ENCODE results near the gene TRPM3.
"Not testable (repeated sequence)": the region's sequence is repeated elsewhere in the genome, so short reads cannot be mapped to it uniquely, and the experiment has no call there.

The TRPM3 gene

DNA sequence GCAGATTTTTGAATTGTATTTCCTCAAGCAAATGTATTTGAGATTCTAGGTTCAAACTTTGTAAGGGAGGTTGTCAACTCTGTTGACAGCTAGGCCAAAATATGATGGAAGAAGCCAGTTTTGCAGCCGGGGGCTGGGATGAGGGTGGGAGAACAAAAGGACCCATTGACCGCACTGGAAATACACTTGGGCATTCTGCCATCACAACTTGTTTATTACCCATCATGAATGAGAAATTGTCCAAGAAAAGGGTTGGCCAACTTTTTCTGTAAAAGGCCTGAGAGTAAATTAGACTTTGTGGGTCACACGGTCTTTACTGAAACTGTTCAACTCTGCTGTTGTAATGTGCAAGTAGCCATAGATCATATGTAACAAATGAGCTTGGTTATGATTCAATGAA lies 485.6 kb downstream of the TRPM3 start:
- FAIRE-seq: no peak
- no peak for DNase-seq (ENCODE audit: extremely low spot score, insufficient read length, low read depth)

DNA sequence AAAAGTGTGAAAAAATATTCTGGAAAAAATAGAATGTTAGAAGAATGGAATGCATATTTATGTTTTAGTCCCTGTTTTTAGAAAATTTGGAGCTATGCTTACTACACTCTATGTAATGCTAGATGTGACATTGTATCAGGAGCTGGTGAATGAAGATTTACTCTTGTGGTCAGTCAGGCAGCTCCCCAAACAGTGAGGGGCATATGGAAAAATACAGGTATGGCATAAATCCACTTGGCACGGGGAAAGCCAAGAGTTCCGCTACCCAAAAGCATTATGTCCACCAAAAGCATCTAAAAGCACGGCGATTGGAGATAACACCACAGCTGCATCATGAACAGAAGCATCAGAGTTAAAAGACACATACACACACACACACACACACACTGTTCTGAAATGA lies 486.7 kb downstream of the TRPM3 start:
- FAIRE-seq (no peak), DNase-seq (ENCODE audit: extremely low spot score, insufficient read length, low read depth) (no peak)

DNA sequence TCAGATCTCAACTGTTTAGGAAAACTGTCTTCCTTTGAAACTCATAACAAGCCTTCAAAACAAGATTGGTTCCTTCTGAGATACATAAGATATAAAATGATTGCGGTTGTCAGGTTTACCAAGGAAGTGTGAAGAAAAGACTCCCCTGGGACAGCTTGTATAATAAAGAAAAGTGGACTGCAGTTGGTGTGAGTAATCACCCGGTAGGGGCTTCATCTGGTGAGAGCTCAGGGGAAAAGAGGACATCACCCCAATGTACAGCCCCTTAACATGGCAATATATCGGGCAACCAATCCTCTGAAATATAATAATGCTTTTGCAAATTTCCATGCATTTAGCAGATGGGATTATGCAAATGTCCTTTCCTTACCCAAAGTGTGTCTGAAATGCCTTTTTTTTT lies 490.4 kb downstream of the TRPM3 start:
- no peak for FAIRE-seq

DNA sequence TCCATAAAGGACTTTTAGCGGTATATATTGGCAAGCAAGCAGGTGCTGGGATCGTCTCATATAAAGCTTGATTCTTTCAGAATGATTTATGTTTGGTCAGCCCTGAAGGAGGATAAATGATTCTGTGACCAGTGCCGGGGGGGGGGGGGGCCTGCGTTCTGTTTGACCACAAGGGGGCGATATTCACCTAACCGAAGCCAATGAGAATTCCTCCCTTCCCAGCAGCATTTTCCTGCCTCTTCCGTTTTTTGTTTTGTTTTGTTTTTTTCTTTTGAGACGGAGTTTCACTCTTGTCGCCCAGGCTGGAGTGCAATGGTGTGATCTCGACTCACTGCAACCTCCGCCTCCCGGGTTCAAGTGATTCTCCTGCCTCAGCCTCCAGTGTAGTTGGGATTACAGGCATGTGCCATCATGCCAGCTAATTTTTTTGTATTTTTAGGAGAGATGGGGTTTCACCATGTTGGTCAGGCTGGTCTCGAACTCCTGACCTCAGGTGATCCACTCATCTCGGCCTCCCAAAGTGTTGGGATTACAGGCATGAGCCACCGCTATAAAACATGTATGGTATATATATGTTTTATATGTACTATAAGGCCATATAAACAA lies 492.2 kb downstream of the TRPM3 start:
- not testable (repeated sequence) for DNase-seq (ENCODE audit: extremely low spot score, insufficient read length, low read depth); FAIRE-seq

More for the DNA sequence above, 490.4 kb downstream of the TRPM3 start:
- DNase-seq (ENCODE audit: extremely low spot score, insufficient read length, low read depth): no peak

DNA sequence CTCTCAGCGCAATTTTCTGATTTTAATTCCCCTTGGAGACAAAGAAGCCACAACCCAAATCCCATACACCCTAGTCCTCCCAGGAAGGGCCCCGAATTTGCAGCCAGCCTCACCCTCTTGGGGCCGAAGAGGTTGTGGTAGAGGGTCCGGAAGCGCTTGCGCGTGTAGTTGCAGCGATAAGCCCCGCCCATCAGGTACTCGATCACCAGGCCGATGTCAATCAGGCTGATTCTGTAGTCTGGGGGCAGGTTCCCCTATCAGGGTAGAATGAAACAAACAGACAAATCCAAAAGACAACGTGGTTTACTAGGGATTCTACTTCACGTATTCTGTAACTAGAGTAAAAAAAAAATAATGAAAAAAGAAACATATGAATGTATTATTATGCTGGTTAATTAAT lies 496.3 kb downstream of the TRPM3 start:
- FAIRE-seq (no peak), DNase-seq (ENCODE audit: extremely low spot score, insufficient read length, low read depth) (no peak)

DNA sequence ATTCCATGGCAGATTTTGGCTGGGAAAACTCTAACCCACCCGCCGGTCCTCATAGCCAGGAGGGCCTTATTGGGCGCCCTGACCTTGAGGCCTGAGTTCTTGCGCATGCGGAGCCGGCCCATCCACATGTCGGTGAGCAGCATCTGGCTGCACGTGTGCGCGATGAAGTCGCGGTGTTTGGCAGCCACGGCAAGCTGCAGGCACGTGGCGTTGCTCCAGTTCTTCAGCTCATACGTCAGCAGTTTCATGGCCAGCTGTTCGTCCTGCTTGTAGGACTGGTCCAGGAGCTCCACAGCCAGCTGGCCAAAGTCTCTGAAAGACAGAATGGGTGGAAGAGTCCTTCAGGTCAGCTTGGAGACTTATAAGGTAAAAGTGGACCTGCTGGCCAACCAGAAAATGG lies 502.6 kb downstream of the TRPM3 start:
- FAIRE-seq: no peak
- no peak for DNase-seq (ENCODE audit: extremely low spot score, insufficient read length, low read depth)

DNA sequence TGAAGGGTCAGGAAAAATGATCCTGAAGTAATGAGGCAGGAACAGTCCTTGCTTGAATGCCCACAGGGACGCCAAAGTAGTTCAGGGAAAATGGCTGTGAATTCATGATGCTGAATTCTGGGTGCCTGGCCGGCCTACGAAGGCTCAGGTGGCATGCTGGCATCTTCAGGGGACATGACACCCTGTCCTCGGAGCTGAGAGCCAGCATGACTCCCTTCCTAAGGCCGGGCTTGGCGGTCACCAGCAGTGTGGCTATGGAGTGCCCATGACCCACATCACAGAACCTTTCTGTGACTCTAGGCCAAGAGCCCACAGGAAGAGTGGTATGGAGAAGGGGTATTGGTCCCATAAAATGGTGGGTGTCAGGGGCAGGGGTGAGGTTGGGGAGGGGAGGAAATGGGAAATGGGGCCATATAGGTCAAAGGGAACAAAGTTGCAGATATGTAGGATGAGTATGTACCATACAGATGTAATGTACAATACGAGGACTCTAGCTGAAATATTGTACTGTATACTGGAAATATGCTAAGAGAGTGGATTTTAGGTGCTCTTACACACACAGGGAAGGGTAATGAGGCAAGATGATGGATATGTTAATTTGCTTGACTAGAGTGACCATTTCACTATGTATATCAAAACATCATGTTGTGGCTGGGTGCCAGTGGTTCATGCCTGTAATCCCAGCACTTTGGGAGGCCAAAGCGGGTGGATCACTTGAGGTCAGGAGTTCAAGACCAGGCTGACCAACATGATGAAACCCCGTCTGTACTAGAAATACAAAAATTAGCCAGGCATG lies 504.2 kb downstream of the TRPM3 start:
- DNase-seq (ENCODE audit: extremely low spot score, insufficient read length, low read depth) (no peak), FAIRE-seq (no peak)

DNA sequence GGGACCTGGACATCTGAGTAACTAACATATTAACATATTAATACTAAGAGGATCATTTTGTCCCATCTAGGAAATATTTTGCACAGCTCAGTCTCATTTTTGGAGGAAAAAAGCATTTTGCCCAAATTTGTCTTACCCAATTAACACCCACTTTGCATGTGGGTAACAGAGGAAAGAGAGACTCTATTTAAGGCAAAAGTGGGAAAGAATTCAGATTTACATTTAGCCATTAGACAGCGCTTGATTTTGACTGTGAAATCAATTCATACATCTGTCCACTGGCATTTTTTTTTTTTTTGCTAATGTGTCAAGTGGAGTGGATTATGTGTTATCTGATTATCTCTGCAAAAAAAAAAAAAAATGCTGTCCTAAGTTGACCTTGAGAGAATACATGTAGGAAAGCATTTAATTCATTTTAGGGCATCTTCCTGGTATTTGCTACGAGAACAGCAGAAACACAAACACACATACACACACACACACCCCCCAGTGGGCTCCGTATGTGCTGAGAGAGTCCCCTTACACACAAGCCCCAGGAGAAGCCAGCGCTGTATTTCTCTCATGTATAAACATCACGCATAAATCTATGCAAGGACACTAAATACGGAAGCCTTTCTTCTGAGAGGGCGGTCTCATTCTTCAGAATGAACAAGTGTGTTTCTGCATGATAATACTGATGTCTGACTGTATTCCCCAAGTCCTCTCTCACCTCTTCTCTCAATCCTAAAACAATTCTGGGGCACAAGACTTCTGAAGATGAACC lies 505.0 kb downstream of the TRPM3 start:
- DNase-seq (ENCODE audit: extremely low spot score, insufficient read length, low read depth) (no peak), FAIRE-seq (no peak)

DNA sequence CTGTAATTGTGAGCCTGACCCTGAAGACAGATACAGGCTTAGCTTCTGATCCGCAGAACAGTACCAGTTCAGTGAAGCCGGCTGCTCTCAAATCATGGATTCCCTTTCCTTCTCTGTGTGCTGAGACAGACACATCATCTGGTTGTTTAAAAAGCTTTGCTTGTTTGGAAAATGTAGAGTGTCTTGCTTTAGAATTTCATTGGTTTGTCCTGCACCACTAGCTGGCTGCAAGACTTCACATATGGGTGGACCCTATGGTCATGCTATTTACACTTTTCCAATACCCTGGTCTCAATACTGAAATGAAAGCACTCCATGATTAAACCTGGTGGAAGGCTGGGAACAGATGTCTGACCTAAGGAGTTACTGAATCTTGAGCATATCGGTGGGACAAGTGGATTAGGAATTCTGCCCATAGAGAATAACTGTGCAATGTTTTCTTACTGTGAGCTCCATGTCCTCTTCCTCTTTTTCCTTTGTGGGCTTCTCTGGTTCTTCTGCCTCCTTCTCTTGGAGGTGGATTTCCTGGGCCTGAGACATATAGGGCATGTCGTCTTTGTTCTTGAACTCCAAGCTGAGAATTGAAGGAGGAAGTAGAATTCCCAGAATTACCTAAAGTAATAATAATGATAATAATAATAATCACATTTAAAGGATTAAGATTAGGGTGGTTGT lies 505.8 kb downstream of the TRPM3 start:
- DNase-seq (ENCODE audit: extremely low spot score, insufficient read length, low read depth) (no peak), FAIRE-seq (no peak)

DNA sequence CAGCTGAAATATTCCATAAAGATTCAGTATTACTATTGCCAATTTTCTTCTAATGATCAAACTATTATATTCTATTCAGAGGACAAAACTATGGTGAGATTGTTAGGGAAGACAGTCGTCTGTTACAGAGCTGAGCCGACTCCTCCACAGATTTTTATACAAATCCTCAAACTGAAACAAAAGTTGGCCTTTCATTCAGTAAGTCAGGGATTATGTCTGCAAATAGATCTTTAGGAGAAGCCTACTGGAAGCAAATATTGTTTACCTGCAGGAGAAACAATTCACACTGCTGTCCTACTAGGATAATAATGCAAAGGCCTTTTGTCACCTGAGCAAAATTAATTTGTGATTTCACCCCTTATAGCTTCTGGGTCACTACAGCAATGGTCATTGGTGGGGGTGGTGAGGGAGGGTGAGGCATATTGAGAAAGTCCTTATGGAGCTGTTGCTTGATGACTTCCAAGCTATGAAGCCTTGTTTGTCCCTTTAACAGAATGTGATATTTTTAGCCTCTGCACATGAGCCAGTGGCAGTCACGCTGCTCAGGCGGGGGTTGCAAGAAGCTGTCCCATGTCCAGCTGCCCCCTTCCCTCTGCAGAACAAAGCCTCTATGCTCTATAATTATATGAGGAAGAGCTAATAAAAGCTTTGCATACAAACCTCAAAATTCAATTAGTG lies 506.5 kb downstream of the TRPM3 start:
- DNase-seq (ENCODE audit: extremely low spot score, insufficient read length, low read depth) (no peak), FAIRE-seq (no peak)

DNA sequence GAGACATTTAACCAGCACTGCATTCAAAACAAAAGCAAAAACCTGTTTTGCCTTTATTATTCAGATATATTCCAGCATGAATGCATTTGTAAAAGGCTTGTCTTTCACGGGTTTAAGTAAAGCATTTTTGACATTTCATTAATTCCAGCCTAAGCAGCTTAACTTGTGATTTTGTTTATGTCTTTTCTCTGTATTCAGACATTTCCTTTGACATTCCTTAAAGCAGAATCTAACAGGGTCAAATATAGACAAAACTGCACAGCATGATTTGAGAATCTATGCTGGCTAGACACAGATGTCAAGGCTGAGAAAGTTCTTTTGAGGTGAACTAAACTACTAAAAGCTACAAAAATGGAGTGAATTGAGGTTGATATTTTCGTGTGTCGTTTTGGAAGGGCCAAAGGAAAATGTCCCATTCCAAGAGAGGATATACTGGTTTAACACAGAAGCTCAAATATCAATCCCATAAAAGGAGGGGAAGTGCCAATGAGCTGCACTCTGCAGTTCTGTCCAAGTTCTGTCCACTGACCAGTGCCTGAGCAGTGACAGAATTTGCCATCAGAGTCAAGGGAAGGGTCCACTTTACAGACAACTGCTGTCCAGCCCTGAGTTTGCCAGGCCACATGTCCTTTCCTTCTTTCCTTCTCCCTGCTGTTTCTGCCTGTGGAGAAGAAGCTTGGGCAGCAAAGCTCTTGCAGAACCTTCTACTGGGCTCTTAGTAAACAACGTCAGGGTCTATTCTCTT lies 508.2 kb downstream of the TRPM3 start:
- DNase-seq (ENCODE audit: extremely low spot score, insufficient read length, low read depth) (no peak), FAIRE-seq (no peak)

DNA sequence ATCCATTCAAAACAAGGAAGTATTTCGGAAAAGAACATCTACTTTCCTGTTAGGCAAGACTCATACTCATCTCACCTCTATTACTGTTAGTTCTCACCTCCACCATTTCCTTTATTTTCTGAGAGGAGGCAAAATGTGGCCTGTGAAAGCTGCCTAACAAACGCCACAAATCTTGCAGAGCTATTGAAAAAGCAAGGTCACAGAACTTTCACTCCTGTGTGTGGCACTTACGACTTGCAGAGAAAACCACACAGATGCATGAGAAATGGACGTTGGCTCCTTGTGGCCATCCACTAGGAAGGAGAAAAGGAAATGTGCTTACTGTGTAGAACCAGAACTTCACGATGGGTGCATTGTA lies 511.2 kb downstream of the TRPM3 start:
- FAIRE-seq (no peak), DNase-seq (ENCODE audit: extremely low spot score, insufficient read length, low read depth) (no peak)

DNA sequence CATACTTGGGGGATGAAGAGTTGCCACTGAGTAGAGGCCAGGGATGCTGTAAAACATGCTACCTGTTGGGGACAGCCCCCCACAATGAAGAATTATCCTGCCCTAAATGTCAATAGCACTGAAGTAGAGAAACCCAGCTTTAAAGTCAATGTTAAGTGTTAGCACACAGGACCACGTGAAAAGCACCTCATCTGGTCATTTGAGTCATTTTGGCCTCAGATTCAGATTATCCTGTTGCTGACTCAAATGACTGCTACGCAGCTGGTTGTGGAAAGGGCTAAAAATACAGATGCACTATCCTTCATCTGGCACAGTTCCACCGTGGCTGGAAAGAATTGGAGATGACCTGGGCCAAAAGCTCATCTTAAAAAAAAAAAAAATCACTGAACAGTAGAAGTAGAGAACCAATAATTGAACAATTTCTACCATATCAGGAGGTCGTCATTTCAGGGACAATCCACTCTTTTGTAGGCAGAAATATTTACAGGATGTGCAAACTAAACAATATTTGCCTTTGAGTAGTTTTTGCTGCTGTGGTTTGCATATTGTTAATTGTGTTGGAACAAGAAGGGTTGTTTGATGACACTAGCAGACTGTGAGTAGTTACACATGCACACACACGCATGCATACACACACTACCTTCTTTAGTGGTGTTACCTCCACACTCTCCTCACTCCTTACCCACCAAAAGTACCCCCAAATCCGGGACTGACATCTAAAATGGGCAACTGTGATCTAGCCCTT lies 511.7 kb downstream of the TRPM3 start:
- FAIRE-seq (no peak), DNase-seq (ENCODE audit: extremely low spot score, insufficient read length, low read depth) (no peak)

DNA sequence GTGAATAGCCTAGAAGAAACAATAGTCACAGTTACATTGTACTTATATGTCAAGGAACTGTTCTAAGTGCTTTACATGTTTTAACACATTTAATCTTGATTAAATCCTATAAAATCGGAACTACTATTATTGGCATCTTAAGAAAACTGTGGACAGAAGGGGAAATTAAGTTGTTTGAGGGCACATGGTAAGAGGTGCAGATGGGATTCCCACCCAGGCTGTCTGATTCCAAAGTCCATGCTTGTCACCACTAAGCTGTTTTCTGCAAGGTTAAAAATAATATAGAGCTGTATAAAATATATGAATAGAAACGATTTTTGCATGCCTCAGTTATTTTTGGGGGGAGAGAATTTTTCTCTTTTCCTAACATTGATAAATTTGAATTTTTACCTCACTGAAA lies 512.4 kb downstream of the TRPM3 start:
- FAIRE-seq: no peak
- DNase-seq (ENCODE audit: extremely low spot score, insufficient read length, low read depth): no peak

DNA sequence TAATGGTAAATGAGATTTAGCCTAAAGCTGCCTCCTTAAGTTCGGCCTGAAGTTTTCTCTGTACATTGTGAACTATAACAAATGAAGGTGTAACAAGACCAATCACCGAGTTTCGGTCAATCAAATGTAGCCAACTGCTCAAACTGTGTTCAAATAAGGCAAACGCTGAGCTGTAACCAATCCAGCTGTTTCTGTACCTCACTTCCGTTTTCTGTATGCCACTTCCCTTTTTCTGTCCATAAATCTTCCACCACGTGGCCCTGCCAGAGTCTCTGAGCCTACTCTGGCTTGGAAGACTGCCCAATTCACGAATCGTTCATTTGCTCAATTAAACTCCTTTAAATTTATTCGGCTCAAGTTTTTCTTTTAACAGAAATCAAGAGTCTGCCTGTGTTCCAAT lies 513.5 kb downstream of the TRPM3 start:
- FAIRE-seq (peak; percentile 24), DNase-seq (ENCODE audit: extremely low spot score, insufficient read length, low read depth) (no peak)

DNA sequence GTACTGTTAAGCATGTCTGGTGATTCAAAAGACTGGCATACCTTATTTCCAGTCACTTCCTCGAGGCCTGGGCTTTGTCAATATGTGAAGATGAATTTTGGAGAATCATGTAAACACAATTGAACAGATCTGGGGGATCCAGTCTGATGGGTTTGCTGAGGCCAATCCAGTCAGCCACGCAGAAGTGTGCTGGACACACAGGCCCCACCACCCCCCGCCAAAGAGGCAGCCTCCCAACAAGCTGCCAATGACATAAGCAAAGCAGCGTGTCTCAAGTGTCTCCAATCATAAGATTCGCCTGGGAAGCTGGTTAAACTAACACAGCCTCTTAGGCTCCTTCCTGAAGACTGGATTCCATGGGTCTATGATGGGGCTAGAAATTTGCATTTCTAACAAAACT lies 514.1 kb downstream of the TRPM3 start:
- DNase-seq (ENCODE audit: extremely low spot score, insufficient read length, low read depth) (no peak), FAIRE-seq (no peak)

DNA sequence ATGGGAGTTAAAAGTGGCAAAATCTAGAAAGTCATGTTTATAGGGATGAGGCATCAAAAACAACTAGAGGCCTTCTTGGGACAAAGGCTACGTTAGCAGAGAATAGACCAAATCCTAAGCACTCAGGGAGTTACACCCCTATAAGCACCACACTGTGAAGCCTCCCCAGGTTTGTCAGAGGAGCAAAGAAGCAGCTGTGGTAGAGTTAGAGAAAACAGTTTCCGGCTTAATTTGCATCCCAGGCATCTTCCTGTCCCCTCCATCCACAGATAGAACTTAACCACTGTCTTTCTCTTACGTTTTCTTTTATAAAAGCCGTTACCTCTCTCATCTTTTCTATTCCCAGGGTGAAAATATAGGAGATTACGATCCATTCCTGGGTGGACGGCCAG lies 518.4 kb downstream of the TRPM3 start:
- DNase-seq (ENCODE audit: extremely low spot score, insufficient read length, low read depth) (no peak), FAIRE-seq (no peak)

DNA sequence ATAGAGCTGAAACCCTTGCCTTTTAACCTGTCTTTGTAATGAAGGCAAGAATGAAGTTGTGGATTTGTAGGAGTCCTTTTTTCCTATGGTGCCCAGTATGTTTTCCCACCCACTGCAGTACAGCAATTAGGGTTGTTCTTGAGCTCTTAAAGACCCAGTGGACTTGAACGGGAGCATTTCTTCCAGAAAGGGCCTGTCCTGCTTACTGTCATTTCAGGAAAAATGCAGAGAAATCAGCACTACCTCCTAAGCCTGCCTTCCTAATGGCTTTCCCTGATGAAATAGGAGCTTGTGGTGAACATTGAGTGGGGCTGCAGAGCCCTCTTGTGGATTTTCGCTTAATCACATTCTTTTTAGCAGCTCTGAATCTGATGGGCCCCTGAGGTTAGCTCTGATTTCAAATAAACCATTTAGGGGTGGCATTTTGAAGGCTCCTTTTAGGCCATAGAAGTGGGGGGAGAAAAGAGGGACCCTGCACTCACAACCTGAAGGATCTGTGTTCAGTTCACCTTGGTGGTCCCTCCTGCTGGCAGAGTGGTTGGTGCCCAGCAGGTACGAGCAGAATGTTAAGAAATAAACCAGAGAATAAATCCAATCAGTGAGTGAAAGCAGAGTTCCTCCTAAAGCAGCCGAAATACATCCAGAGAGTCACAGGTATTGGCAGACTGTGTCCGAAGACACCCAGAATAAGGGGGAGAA lies 519.0 kb downstream of the TRPM3 start:
- DNase-seq (ENCODE audit: extremely low spot score, insufficient read length, low read depth): peak; percentile 25
- peak; percentile 88 for FAIRE-seq

Data from GM18507 (cell line).